ENCODE data around the gene EFNA4.

The EFNA4 gene

GRCh38 chr1:155069551-155070157 lies 6.1 kb downstream of the EFNA4 start:
- no peak for ATAC-seq (ENCODE audit: low read depth)
- Mint-ChIP-seq H3K4me1 (peaks cover 32% of the 10 kb centered on the region), H3K4me3 (no peak overlapping the region), H3K9me3 (no peaks in the 10 kb centered on the region), H3K27ac (no peak overlapping the region), H3K27me3 (no peaks in the 10 kb centered on the region), H3K36me3 (peaks cover 14% of the 10 kb centered on the region)
- no peak for DNase-seq (ENCODE audit: low spot score in 2 of 2)

DNA sequence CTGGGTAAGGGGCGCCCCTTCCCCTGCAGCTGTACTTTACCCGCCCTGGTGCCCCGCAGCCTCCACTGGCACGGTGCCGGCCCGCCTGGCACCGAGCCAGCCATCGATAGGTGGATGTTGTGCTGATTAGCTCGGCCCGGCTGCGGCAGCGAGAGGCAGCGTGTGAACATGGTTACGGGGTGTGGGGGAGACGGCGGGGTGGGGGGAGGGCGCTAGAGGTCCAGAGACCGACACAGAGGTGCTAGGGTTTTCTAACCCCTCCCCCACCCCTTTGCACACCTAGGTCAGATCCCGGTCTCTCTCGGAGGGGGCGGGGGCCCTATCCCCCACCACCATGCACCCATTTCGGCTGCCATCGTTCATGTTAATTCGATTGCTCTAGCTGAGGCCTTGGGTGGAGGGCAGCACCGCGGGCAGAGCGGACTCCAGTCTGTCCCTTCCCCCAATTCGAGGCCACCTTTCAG lies 6.7 kb downstream of the EFNA4 start:
- H3K36me3 Mint-ChIP-seq, result peaks cover 14% of the 10 kb centered on the region
- ATAC-seq (ENCODE audit: low read depth) (no peak), DNase-seq (ENCODE audit: low spot score in 2 of 2) (no peak)
- no peaks in the 10 kb centered on the region for H3K27me3 Mint-ChIP-seq
- peak overlapping the region; percentile 47 for H3K4me3 Mint-ChIP-seq
- no peaks in the 10 kb centered on the region for H3K9me3 Mint-ChIP-seq
- no peak overlapping the region for H3K27ac Mint-ChIP-seq
- H3K4me1 Mint-ChIP-seq, result peaks cover 32% of the 10 kb centered on the region

- Mint-ChIP-seq H3K4me1 (peaks cover 32% of the 10 kb centered on the region), H3K9me3 (no peaks in the 10 kb centered on the region), H3K27ac (peak overlapping the region; percentile 61), H3K4me3 (peak overlapping the region; percentile 47), H3K27me3 (no peaks in the 10 kb centered on the region), H3K36me3 (peaks cover 14% of the 10 kb centered on the region)
- peak; percentile 74 to 82 for DNase-seq (ENCODE audit: low spot score in 2 of 2)
- ATAC-seq (ENCODE audit: low read depth), result peak; percentile 97
Measured at GRCh38 chr1:155070721-155071569, 7.4 kb downstream of the EFNA4 start.

- no peak for DNase-seq (ENCODE audit: low spot score in 2 of 2)
- ATAC-seq (ENCODE audit: low read depth), result no peak
- peak overlapping the region; percentile 47 for H3K4me3 Mint-ChIP-seq
- H3K27ac Mint-ChIP-seq, result peak overlapping the region; percentile 61
- H3K9me3 Mint-ChIP-seq, result no peaks in the 10 kb centered on the region
- H3K27me3 Mint-ChIP-seq, result no peaks in the 10 kb centered on the region
- peaks cover 29% of the 10 kb centered on the region for H3K4me1 Mint-ChIP-seq
- H3K36me3 Mint-ChIP-seq, result peaks cover 12% of the 10 kb centered on the region
Measured at GRCh38 chr1:155071701-155072100, 8.2 kb downstream of the EFNA4 start.

- H3K4me3 Mint-ChIP-seq, result peak overlapping the region; percentile 67
- H3K36me3 Mint-ChIP-seq, result peaks cover 5% of the 10 kb centered on the region
Measured at GRCh38 chr1:155072531-155073289, 9.2 kb downstream of the EFNA4 start.

GRCh38 chr1:155073377-155074242 lies 10.1 kb downstream of the EFNA4 start:
- peaks cover 2% of the 10 kb centered on the region for H3K36me3 Mint-ChIP-seq
- ATAC-seq (ENCODE audit: low read depth) (no peak), DNase-seq (ENCODE audit: low spot score in 2 of 2) (no peak)
- H3K4me3 Mint-ChIP-seq, result no peak overlapping the region
- no peak overlapping the region for H3K27ac Mint-ChIP-seq
- peaks cover 25% of the 10 kb centered on the region for H3K4me1 Mint-ChIP-seq
- no peaks in the 10 kb centered on the region for H3K27me3 Mint-ChIP-seq
- H3K9me3 Mint-ChIP-seq, result no peaks in the 10 kb centered on the region

More at GRCh38 chr1:155072531-155073289, 9.2 kb downstream of the EFNA4 start:
- Mint-ChIP-seq H3K27ac (no peak overlapping the region), H3K9me3 (no peaks in the 10 kb centered on the region), H3K4me1 (peaks cover 25% of the 10 kb centered on the region), H3K27me3 (no peaks in the 10 kb centered on the region)
- ATAC-seq (ENCODE audit: low read depth) (no peak), DNase-seq (ENCODE audit: low spot score in 2 of 2) (no peak)

- no peak for ATAC-seq (ENCODE audit: low read depth)
- Mint-ChIP-seq H3K27me3 (peaks cover 4% of the 10 kb centered on the region), H3K27ac (no peak overlapping the region), H3K4me1 (peaks cover 33% of the 10 kb centered on the region), H3K4me3 (no peak overlapping the region), H3K9me3 (no peaks in the 10 kb centered on the region), H3K36me3 (no peaks in the 10 kb centered on the region)
- no peak for DNase-seq (ENCODE audit: low spot score in 2 of 2)
Measured at GRCh38 chr1:155075535-155075934, 12.0 kb downstream of the EFNA4 start.

DNA sequence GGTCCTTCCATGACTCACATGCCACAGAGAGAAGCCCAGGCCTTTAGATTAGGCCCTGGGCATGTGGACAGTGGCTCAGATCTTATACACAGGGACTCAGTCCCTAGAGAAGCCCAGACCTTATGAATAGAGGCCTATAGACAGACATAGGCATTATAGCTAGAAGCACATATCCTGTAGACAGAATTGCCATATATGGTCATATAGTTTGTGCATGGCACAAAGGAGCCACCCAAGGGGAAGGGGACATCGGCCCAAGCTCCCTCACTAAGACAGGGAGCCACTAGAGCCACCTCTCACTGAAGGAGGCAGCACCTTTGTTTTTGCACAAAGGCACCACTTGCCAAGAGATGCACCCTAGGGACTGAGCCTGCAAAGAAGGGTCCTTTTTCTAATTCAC lies 12.8 kb downstream of the EFNA4 start:
- peaks cover 33% of the 10 kb centered on the region for H3K4me1 Mint-ChIP-seq
- peaks cover 5% of the 10 kb centered on the region for H3K27me3 Mint-ChIP-seq
- ATAC-seq (ENCODE audit: low read depth), result no peak
- DNase-seq (ENCODE audit: low spot score in 2 of 2), result no peak
- H3K9me3 Mint-ChIP-seq, result no peaks in the 10 kb centered on the region
- no peak overlapping the region for H3K27ac Mint-ChIP-seq
- H3K36me3 Mint-ChIP-seq, result no peaks in the 10 kb centered on the region
- H3K4me3 Mint-ChIP-seq, result no peak overlapping the region

- Mint-ChIP-seq H3K27me3 (peaks cover 8% of the 10 kb centered on the region), H3K27ac (no peak overlapping the region), H3K4me3 (no peak overlapping the region), H3K9me3 (no peaks in the 10 kb centered on the region), H3K4me1 (peaks cover 30% of the 10 kb centered on the region), H3K36me3 (no peaks in the 10 kb centered on the region)
- no peak for DNase-seq (ENCODE audit: low spot score in 2 of 2)
- ATAC-seq (ENCODE audit: low read depth), result no peak
Measured at GRCh38 chr1:155077346-155077745, 13.8 kb downstream of the EFNA4 start.

GRCh38 chr1:155077758-155078445 lies 14.4 kb downstream of the EFNA4 start:
- no peak overlapping the region for H3K27ac Mint-ChIP-seq
- peaks cover 32% of the 10 kb centered on the region for H3K4me1 Mint-ChIP-seq

DNA sequence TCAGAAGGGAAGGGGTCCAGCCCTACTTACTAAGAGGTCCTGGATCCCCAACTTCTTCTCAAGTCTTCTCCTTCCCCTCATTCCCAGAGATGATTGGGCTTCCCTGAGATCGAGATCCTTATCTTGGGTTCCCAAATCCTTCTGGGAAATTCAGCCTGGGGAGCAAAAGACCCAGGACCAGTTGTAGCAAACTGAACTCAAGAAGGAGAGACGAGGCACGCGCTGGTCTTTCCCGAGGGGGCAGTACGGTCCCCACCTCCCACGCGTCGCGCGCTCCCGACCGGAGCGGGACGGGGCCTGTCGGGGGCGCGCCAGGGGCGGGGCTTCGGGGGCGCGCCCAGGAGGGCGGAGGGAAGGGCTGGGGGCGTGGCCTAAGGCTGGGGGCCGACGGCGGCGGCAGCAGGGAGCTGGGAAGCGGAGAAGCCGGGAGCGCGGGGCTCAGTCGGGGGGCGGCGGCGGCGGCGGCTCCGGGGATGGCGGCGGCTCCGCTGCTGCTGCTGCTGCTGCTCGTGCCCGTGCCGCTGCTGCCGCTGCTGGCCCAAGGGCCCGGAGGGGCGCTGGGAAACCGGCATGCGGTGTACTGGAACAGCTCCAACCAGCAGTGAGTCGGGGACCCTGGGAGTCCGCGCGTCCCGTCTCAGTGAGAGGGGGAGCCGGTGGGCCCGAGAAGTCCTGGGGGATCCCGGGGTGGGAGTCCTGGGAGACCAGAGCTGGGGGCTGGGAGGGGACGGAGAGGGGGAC lies 15.1 kb downstream of the EFNA4 start, which contains the start of gene EFNA3:
Gene EFNA3, plus strand, starts transcription at position 369 of the 741 bp plus-strand sequence. Its CDS starts 105 bp downstream, at position 474.
- Mint-ChIP-seq H3K27me3 (peaks cover 12% of the 10 kb centered on the region), H3K36me3 (no peaks in the 10 kb centered on the region), H3K4me3 (peak within 1 kb of the TSS; percentile 86), H3K27ac (peak within 1 kb of the TSS; percentile 14), H3K9me3 (no peaks in the 10 kb centered on the region), H3K4me1 (peaks cover 28% of the 10 kb centered on the region)
- DNase-seq (ENCODE audit: low spot score in 2 of 2), result peak; percentile 55 to 66
- peak; percentile 61 for ATAC-seq (ENCODE audit: low read depth)

More at GRCh38 chr1:155077758-155078445, 14.4 kb downstream of the EFNA4 start:
- peaks cover 10% of the 10 kb centered on the region for H3K27me3 Mint-ChIP-seq
- no peak for ATAC-seq (ENCODE audit: low read depth)
- peak overlapping the region; percentile 86 for H3K4me3 Mint-ChIP-seq
- H3K36me3 Mint-ChIP-seq, result no peaks in the 10 kb centered on the region
- no peak for DNase-seq (ENCODE audit: low spot score in 2 of 2)
- H3K9me3 Mint-ChIP-seq, result no peaks in the 10 kb centered on the region

GRCh38 chr1:155079210-155079486 lies 15.6 kb downstream of the EFNA4 start:
- Mint-ChIP-seq H3K27ac (peak overlapping the region; percentile 14), H3K4me3 (peak overlapping the region; percentile 86), H3K4me1 (peaks cover 28% of the 10 kb centered on the region), H3K27me3 (peaks cover 17% of the 10 kb centered on the region), H3K36me3 (no peaks in the 10 kb centered on the region), H3K9me3 (no peaks in the 10 kb centered on the region)
- DNase-seq (ENCODE audit: low spot score in 2 of 2) (no peak), ATAC-seq (ENCODE audit: low read depth) (no peak)

All from memory B cell (primary cell).